SH-SY5Y (cell line): Measurements from ENCODE around the gene IL17F.

Experiments
- GATA2 ChIP-seq: IDR thresholded peaks from 2 replicates; pipeline ENCODE4 v1.6.1; 2011; ENCODE audit warnings: mild to moderate bottlenecking, low read depth, low read length
- GATA3 ChIP-seq: IDR thresholded peaks from 2 replicates; pipeline ENCODE4 v1.6.1; 2011; ENCODE audit warnings: low read depth, mild to moderate bottlenecking, low read length, moderate library complexity

IL17F gene

GRCh38 chr6:52261229-52261628, 16.9 kb upstream of the IL17F start:
- no peak for TF ChIP-seq GATA3
- no peak for TF ChIP-seq GATA2

- TF ChIP-seq GATA2 (no peak), GATA3 (no peak)
Measured at GRCh38 chr6:52260634-52261033, 16.3 kb upstream of the IL17F start.

- TF ChIP-seq GATA2 (no peak), GATA3 (no peak)
Measured at GRCh38 chr6:52255434-52255833, 11.1 kb upstream of the IL17F start.

GRCh38 chr6:52254731-52255378, 10.6 kb upstream of the IL17F start:
- TF ChIP-seq GATA2, result no peak
- TF ChIP-seq GATA3, result no peak

- TF ChIP-seq GATA3 (no peak), GATA2 (no peak)
Measured at GRCh38 chr6:52253494-52253893, 9.2 kb upstream of the IL17F start.

- TF ChIP-seq GATA3, result no peak
- no peak for TF ChIP-seq GATA2
Measured at GRCh38 chr6:52251113-52251512, 6.8 kb upstream of the IL17F start.

GRCh38 chr6:52249078-52249477, 4.8 kb upstream of the IL17F start:
- TF ChIP-seq GATA3 (peak; percentile 41; the same call in 1 of the 2 replicates), GATA2 (peak; percentile 49; the same call in 1 of the 2 replicates)

- TF ChIP-seq GATA2 (no peak), GATA3 (no peak)
Measured at GRCh38 chr6:52245425-52245824, 1.1 kb upstream of the IL17F start.

- TF ChIP-seq GATA3 (no peak), GATA2 (no peak)
Measured at GRCh38 chr6:52243282-52243893, 912 bp downstream of the IL17F start.

- TF ChIP-seq GATA3 (no peak), GATA2 (no peak)
Measured at GRCh38 chr6:52241819-52242218, 2.5 kb downstream of the IL17F start.

- TF ChIP-seq GATA3 (no peak), GATA2 (no peak)
Measured at GRCh38 chr6:52233975-52234823, 10.1 kb downstream of the IL17F start.

- TF ChIP-seq GATA3, result no peak
- TF ChIP-seq GATA2, result no peak
Measured at GRCh38 chr6:52233005-52233404, 11.3 kb downstream of the IL17F start.

- TF ChIP-seq GATA2 (no peak), GATA3 (no peak)
Measured at GRCh38 chr6:52231406-52232127, 12.7 kb downstream of the IL17F start.

GRCh38 chr6:52230685-52231084, 13.6 kb downstream of the IL17F start:
- TF ChIP-seq GATA3, result no peak
- TF ChIP-seq GATA2, result no peak
